Neuronal stem cell (in vitro differentiated cells): ENCODE measurements around the gene UMODL1.
"Not testable (repeated sequence)": the region's sequence is repeated elsewhere in the genome, so short reads cannot be mapped to it uniquely, and the experiment has no call there.

Source experiments
- DNase-seq: peaks from one replicate; pipeline ENCODE4 v3.0.0-alpha.2; 2013; ENCODE audit warnings: low spot score
- H2AFZ ChIP-seq: one replicate; pipeline ENCODE4 v1.6.1; 2013; ENCODE audit warnings: mild to moderate bottlenecking, low read length, inconsistent platforms
- H2AK5ac ChIP-seq: 2 replicates; pipeline ENCODE4 v1.6.1; 2013; ENCODE audit warnings: low read depth, mild to moderate bottlenecking, inconsistent platforms, low read length, moderate library complexity, mixed read lengths
- H2BK120ac ChIP-seq: 2 replicates; pipeline ENCODE4 v1.6.1; 2013; ENCODE audit warnings: low read depth, mild to moderate bottlenecking, inconsistent platforms, low read length, moderate library complexity, mixed read lengths
- H2BK12ac ChIP-seq: one replicate; pipeline ENCODE4 v1.6.1; 2013; ENCODE audit warnings: low read length, inconsistent platforms
- H2BK15ac ChIP-seq: 2 replicates; pipeline ENCODE4 v1.6.1; 2013; ENCODE audit warnings: mild to moderate bottlenecking, low read length, inconsistent platforms, mixed read lengths
- H2BK5ac ChIP-seq: one replicate; pipeline ENCODE4 v1.6.1; 2013; ENCODE audit warnings: inconsistent platforms, mild to moderate bottlenecking, low read length, moderate library complexity
- H3K14ac ChIP-seq: one replicate; pipeline ENCODE4 v1.6.1; 2013; ENCODE audit warnings: low read length, inconsistent platforms
- H3K18ac ChIP-seq: 2 replicates; pipeline ENCODE4 v1.6.1; 2013; ENCODE audit warnings: low read length, inconsistent platforms
- H3K23ac ChIP-seq: 2 replicates; pipeline ENCODE4 v1.6.1; 2013; ENCODE audit warnings: low read depth, mild to moderate bottlenecking, mixed read lengths, low read length, inconsistent platforms; ENCODE audit not compliant: poor library complexity
- H3K27ac ChIP-seq: replicated peaks from 3 replicates; pipeline ENCODE4 v1.5.1; 2013; ENCODE audit warnings: low read length, inconsistent platforms
- H3K27me3 ChIP-seq, 3 experiments: 2 replicates each; pipeline ENCODE4 v1.6.1; 2013; ENCODE audit warnings: low read length in 3 of 3, mild to moderate bottlenecking in 2 of 3, inconsistent platforms in 1 of 3, low read depth in 1 of 3, mixed read lengths in 1 of 3, moderate library complexity in 1 of 3; ENCODE audit not compliant: control insufficient read depth in 3 of 3, insufficient read depth in 3 of 3
- H3K36me3 ChIP-seq, 2 donors: replicated peaks in 1 of 2; 2 replicates each; pipeline ENCODE4 v1.6.1; 2013; ENCODE audit warnings: low read length in 2 of 2; ENCODE audit not compliant: control insufficient read depth in 2 of 2, insufficient read depth in 2 of 2
- H3K4ac ChIP-seq: 2 replicates; pipeline ENCODE4 v1.6.1; 2013; ENCODE audit warnings: inconsistent platforms, mild to moderate bottlenecking, low read length, moderate library complexity
- H3K4me1 ChIP-seq, 2 donors: 1 replicate in 1 of 2; 2 replicates in 1 of 2; pipeline ENCODE4 v1.6.1; 2013; ENCODE audit warnings: low read length in 2 of 2, low read depth in 1 of 2; ENCODE audit not compliant: control insufficient read depth in 2 of 2, insufficient read depth in 1 of 2
- H3K4me2 ChIP-seq: one replicate; pipeline ENCODE4 v1.6.1; 2013; ENCODE audit warnings: mild to moderate bottlenecking, low read length, inconsistent platforms; ENCODE audit not compliant: insufficient read depth, poor library complexity, severe bottlenecking
- H3K4me3 ChIP-seq, 2 donors: 2 replicates each; pipeline ENCODE4 v1.5.1; 2013; ENCODE audit warnings: low read length in 2 of 2, mild to moderate bottlenecking in 2 of 2, inconsistent platforms in 1 of 2, moderate library complexity in 1 of 2
- H3K79me1 ChIP-seq: one replicate; pipeline ENCODE4 v1.6.1; 2013; ENCODE audit warnings: low read depth, mild to moderate bottlenecking, inconsistent platforms, low read length, moderate library complexity
- H3K9ac ChIP-seq: one replicate; pipeline ENCODE4 v1.6.1; 2013; ENCODE audit warnings: mild to moderate bottlenecking, low read depth, low read length, inconsistent platforms; ENCODE audit not compliant: poor library complexity
- H3K9me3 ChIP-seq, 2 donors: replicated peaks in 1 of 2; 2 replicates each; pipeline versions ENCODE3 to v1.6.1; 2013; ENCODE audit warnings: low read length in 2 of 2, mild to moderate bottlenecking in 2 of 2, inconsistent platforms in 1 of 2, low read depth in 1 of 2, mixed read lengths in 1 of 2, moderate library complexity in 1 of 2; ENCODE audit not compliant: control insufficient read depth in 2 of 2, insufficient read depth in 1 of 2
- H4K8ac ChIP-seq: one replicate; pipeline ENCODE4 v1.6.1; 2013; ENCODE audit warnings: low read depth, mild to moderate bottlenecking, inconsistent platforms, low read length, moderate library complexity
- H4K91ac ChIP-seq: one replicate; pipeline ENCODE4 v1.6.1; 2013; ENCODE audit warnings: low read length, low read depth, mild to moderate bottlenecking, inconsistent platforms; ENCODE audit not compliant: poor library complexity
- WGBS, 2 donors: extraction: QIAGEN DNeasy Blood & Tissue Kit; methylation state at CpG; one replicate each; pipeline ENCODE4 v1.1.7; 2013; ENCODE audit warnings: missing lambda C conversion rate in 2 of 2, mixed read lengths in 1 of 2; ENCODE audit not compliant: insufficient read length in 2 of 2, insufficient replicate concordance in 1 of 2; ENCODE audit errors: extremely low coverage in 2 of 2; 5-methylcytosine and 5-hydroxymethylcytosine counted together

UMODL1 gene

GRCh38 chr21:42175110-42175710 is 104.1 kb downstream of the UMODL1 start:
- no peak overlapping the region for H2BK5ac ChIP-seq
- no peaks in the 10 kb centered on the region for H3K27me3 ChIP-seq
- no peaks in the 10 kb centered on the region for H3K4me1 ChIP-seq
- H4K91ac ChIP-seq, result no peak overlapping the region
- H3K4me3 ChIP-seq, result no peak overlapping the region
- H3K79me1 ChIP-seq, result no peaks in the 10 kb centered on the region
- no peak overlapping the region for H2BK12ac ChIP-seq
- H2BK15ac ChIP-seq, result no peak overlapping the region
- WGBS, 2 donors, result no CpG with 5 or more reads among the region's 6 CpGs
- DNase-seq, result no peak
- no peak overlapping the region for H3K4me2 ChIP-seq
- H3K18ac ChIP-seq, result no peak overlapping the region
- no peak overlapping the region for H2AK5ac ChIP-seq
- H2BK120ac ChIP-seq, result no peak overlapping the region
- no peak overlapping the region for H3K23ac ChIP-seq
- no peak overlapping the region for H4K8ac ChIP-seq
- H2AFZ ChIP-seq, result no peak overlapping the region
- H3K36me3 ChIP-seq, result no peaks in the 10 kb centered on the region
- no peak overlapping the region for H3K14ac ChIP-seq
- H3K9ac ChIP-seq, result no peak overlapping the region
- H3K9me3 ChIP-seq, result no peaks in the 10 kb centered on the region
- H3K4ac ChIP-seq, result no peak overlapping the region
- no peak overlapping the region for H3K27ac ChIP-seq

DNA sequence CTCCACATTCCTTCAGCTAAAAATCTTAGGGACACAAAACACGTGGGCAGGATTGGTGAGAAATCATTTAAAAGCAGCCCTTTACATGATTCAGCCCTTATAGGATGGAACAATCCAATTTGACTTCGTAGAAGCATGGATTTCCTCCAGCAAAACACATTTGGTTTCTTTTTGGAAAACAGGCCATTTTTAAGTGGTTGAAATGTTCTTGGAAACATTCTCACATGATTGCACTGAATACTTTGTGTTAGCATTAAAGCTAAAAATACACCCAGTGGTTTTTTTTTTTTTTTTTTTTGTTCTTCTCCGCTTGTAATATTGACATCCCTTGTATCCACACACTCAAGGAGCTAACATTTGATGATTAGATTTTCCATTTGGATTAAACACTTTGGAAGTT is 105.7 kb downstream of the UMODL1 start:
- no peak overlapping the region for H3K4me2 ChIP-seq
- DNase-seq, result no peak
- H3K9me3 ChIP-seq, result no peaks in the 10 kb centered on the region

DNA sequence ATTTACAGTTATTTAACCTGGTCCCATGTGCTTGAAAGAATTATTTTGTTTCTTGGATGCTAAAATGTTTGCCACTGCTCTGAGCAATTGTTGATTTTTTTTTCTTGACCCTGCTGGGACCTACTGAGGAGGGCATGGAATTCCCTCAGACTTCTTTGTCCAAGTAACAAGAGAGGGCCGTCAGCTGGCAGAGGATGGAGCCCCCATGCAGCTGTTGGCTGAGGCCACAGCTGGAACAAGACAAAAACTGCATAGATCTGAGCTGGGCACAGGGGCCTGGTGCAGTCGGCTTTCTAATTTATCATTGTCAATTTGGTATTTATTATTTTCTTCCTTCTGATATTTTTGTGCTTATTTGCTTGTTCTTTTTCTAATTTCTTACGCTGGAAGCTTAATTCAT is 108.2 kb downstream of the UMODL1 start:
- H3K4me1 ChIP-seq, result peaks cover 0 to 5% of the 10 kb centered on the region in 2 donors
- no peak overlapping the region for H3K4me2 ChIP-seq
- H3K18ac ChIP-seq, result no peak overlapping the region
- no peak for DNase-seq
- H3K9ac ChIP-seq, result no peak overlapping the region
- H4K8ac ChIP-seq, result no peak overlapping the region
- H2BK120ac ChIP-seq, result no peak overlapping the region
- H2AFZ ChIP-seq, result no peak overlapping the region
- H3K27ac ChIP-seq, result no peak overlapping the region
- H3K14ac ChIP-seq, result no peak overlapping the region
- H2BK12ac ChIP-seq, result no peak overlapping the region
- peaks cover 0 to 3% of the 10 kb centered on the region in 2 donors for H3K36me3 ChIP-seq
- H3K4ac ChIP-seq, result no peak overlapping the region
- H2BK5ac ChIP-seq, result no peak overlapping the region
- H3K9me3 ChIP-seq, result peaks cover 0 to 7% of the 10 kb centered on the region in 2 donors
- H3K79me1 ChIP-seq, result peaks cover 7% of the 10 kb centered on the region
- H2BK15ac ChIP-seq, result no peak overlapping the region
- WGBS, 2 donors, result no CpG with 5 or more reads among the region's 3 CpGs
- no peak overlapping the region for H4K91ac ChIP-seq
- H3K27me3 ChIP-seq, result peaks cover 0 to 3% (median 3%) of the 10 kb centered on the region in 3 experiments
- no peak overlapping the region for H3K23ac ChIP-seq
- no peak overlapping the region for H2AK5ac ChIP-seq
- no peak overlapping the region for H3K4me3 ChIP-seq

More for the DNA sequence above, 105.7 kb downstream of the UMODL1 start:
- Histone ChIP-seq H3K23ac (no peak overlapping the region), H3K27ac (no peak overlapping the region), H2AFZ (no peak overlapping the region), H2BK5ac (no peak overlapping the region), H2BK15ac (no peak overlapping the region), H2BK12ac (no peak overlapping the region), H4K8ac (no peak overlapping the region), H3K9ac (no peak overlapping the region), H3K4ac (no peak overlapping the region), H3K27me3 (no peaks in the 10 kb centered on the region), H3K4me3 (no peak overlapping the region), H2BK120ac (no peak overlapping the region), H3K79me1 (peaks cover 2% of the 10 kb centered on the region), H2AK5ac (no peak overlapping the region), H3K4me1 (peaks cover 0 to 2% of the 10 kb centered on the region in 2 donors), H3K14ac (no peak overlapping the region), H3K36me3 (no peaks in the 10 kb centered on the region), H4K91ac (no peak overlapping the region), H3K18ac (no peak overlapping the region)
- no CpG with 5 or more reads among the region's 3 CpGs for WGBS, 2 donors

- not testable (repeated sequence) for H2BK5ac ChIP-seq, H3K79me1 ChIP-seq, H2AK5ac ChIP-seq, H3K4me3 ChIP-seq, H2AFZ ChIP-seq, H3K9me3 ChIP-seq, H3K4me1 ChIP-seq, H2BK120ac ChIP-seq, H3K27ac ChIP-seq, H4K8ac ChIP-seq, H3K18ac ChIP-seq, H2BK12ac ChIP-seq, H3K4me2 ChIP-seq, H3K9ac ChIP-seq, H4K91ac ChIP-seq, H2BK15ac ChIP-seq, DNase-seq, H3K4ac ChIP-seq, H3K23ac ChIP-seq, H3K27me3 ChIP-seq, H3K14ac ChIP-seq, H3K36me3 ChIP-seq
- WGBS, 2 donors, result no CpG with 5 or more reads among the region's 3 CpGs
Measured at GRCh38 chr21:42180001-42180400, 108.9 kb downstream of the UMODL1 start.
